MCF 10A (cell line): ENCODE data around the gene MED13L. TPM values are rescaled to one million over a fixed set of nuclear protein-coding genes. Genes with fewer than 3 reads are reported as not detected.

Source experiments
- BruUV-seq: library from RNA; stranded (reverse); fragments of 400-500 nt; replicated peaks from 2 replicates; lab custom pipeline; 2021; lab: Mats Ljungman, UMichigan
- CTCF ChIA-PET: fragments of 300-600 bp; sonication (Branson Sonifier 250); formaldehyde crosslinking; extraction: SDS; loops from one replicate; lab custom pipeline; 2021; ENCODE audit warnings: antibody characterized with exemption, inconsistent platforms; lab: Yijun Ruan, JAX
- POLR2A ChIA-PET: fragments of 300-600, 350-650 bp; sonication (Branson Sonifier 250); formaldehyde crosslinking; extraction: SDS; loops from one replicate; lab custom pipeline; 2020; ENCODE audit warnings: antibody characterized with exemption, inconsistent platforms; lab: Yijun Ruan, JAX
- DNase-seq: peaks from one replicate; pipeline ENCODE4 v3.0.0-alpha.2; 2018; ENCODE audit not compliant: unreplicated experiment
- H3K27ac Mint-ChIP-seq: one replicate; pipeline ENCODE4 v1.8.0; 2022; ENCODE audit warnings: mild to moderate bottlenecking, low read depth, mixed read lengths; ENCODE audit not compliant: unreplicated experiment
- H3K27me3 Mint-ChIP-seq: one replicate; pipeline ENCODE4 v1.8.0; 2022; ENCODE audit warnings: mixed read lengths; ENCODE audit not compliant: insufficient read depth, unreplicated experiment
- H3K36me3 Mint-ChIP-seq: one replicate; pipeline ENCODE4 v1.8.0; 2022; ENCODE audit warnings: mild to moderate bottlenecking, moderate library complexity, mixed read lengths; ENCODE audit not compliant: insufficient read depth, unreplicated experiment
- H3K4me1 Mint-ChIP-seq: one replicate; pipeline ENCODE4 v1.8.0; 2022; ENCODE audit warnings: mixed read lengths; ENCODE audit not compliant: insufficient read depth, unreplicated experiment
- H3K4me3 Mint-ChIP-seq: one replicate; pipeline ENCODE4 v1.8.0; 2022; ENCODE audit warnings: mild to moderate bottlenecking, moderate library complexity, mixed read lengths; ENCODE audit not compliant: unreplicated experiment
- H3K9me3 Mint-ChIP-seq: one replicate; pipeline ENCODE4 v1.8.0; 2022; ENCODE audit warnings: mixed read lengths; ENCODE audit not compliant: unreplicated experiment
- CTCF ChIP-seq: fragments of 200-600 bp; IDR thresholded peaks from one replicate; pipeline ENCODE4 v1.8.0; 2022; ENCODE audit warnings: antibody characterized with exemption, mild to moderate bottlenecking; ENCODE audit not compliant: unreplicated experiment
- intact Hi-C: fragments of 100-400 bp; cut with micrococcal nuclease; formaldehyde crosslinking; loops from 2 replicates; pipeline ENCODE4 v1.14.1; 2022
- total RNA-seq: library from RNA; stranded (reverse); gene quantifications from 2 replicates; pipeline ENCODE4 v1.2.3, GENCODE V29; 2022

Gene MED13L
- total RNA-seq, 1 experiment from 2014 or later, result 91.6 TPM

- ChIA-PET CTCF (no interaction called here), POLR2A (no interaction called here)
- Mint-ChIP-seq H3K27me3 (no peaks in the 10 kb centered on the region), H3K36me3 (no peaks in the 10 kb centered on the region), H3K4me1 (peaks cover 9% of the 10 kb centered on the region), H3K9me3 (no peaks in the 10 kb centered on the region), H3K27ac (no peak overlapping the region), H3K4me3 (no peak overlapping the region)
- BruUV-seq, result no TSS peak
- DNase-seq, result no peak
- no peak for TF ChIP-seq CTCF
- intact Hi-C loops, result no loop called here
These were observed 119.6 kb downstream of the MED13L start for GRCh38 chr12:116157845-116158267.

GRCh38 chr12:116156614-116157013 lies 120.9 kb downstream of the MED13L start:
- intact Hi-C loops, result no loop called here
- no peaks in the 10 kb centered on the region for H3K9me3 Mint-ChIP-seq
- no peak overlapping the region for H3K27ac Mint-ChIP-seq
- H3K4me1 Mint-ChIP-seq, result peaks cover 9% of the 10 kb centered on the region
- CTCF ChIA-PET, result interaction anchor here (0.6 kb wide), 2 partner anchors 318 to 450 kb away, joined by 3 to 4 read pairs; no protein-coding TSS in a partner anchor
- no peak for TF ChIP-seq CTCF
- no peak overlapping the region for H3K4me3 Mint-ChIP-seq
- no peak for DNase-seq
- no TSS peak for BruUV-seq
- no peaks in the 10 kb centered on the region for H3K36me3 Mint-ChIP-seq
- H3K27me3 Mint-ChIP-seq, result no peaks in the 10 kb centered on the region
- POLR2A ChIA-PET, result interaction anchor here (0.6 kb wide), 1 partner anchor 103 kb away, joined by 3 read pairs; no protein-coding TSS in a partner anchor

- no TSS peak for BruUV-seq
- intact Hi-C loops, result no loop called here
- ChIA-PET POLR2A (no interaction called here), CTCF (no interaction called here)
- Mint-ChIP-seq H3K4me1 (peaks cover 8% of the 10 kb centered on the region), H3K9me3 (no peaks in the 10 kb centered on the region), H3K4me3 (no peak overlapping the region), H3K27ac (no peak overlapping the region), H3K27me3 (no peaks in the 10 kb centered on the region), H3K36me3 (no peaks in the 10 kb centered on the region)
- no peak for DNase-seq
- TF ChIP-seq CTCF, result no peak
These were observed 122.1 kb downstream of the MED13L start for GRCh38 chr12:116155383-116155782.

DNA sequence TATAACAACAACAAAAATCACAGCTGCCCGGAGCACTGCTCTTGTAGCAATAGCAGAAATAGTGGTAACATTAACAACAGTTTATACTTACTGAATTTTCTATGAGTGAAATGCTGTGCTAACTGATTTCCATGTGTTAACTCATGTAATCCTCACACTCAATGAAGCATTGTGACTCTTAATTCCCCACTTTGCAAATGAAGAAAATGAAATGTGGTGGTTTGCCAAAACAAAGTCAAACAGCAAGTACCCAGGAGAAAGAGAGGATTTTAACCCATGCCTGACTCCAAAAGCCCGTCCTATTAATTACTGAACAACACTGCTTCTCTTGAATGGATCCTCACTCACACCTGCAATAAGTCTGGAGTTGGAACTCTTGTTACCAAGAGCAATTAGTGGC lies 123.5 kb downstream of the MED13L start:
- no peaks in the 10 kb centered on the region for H3K27me3 Mint-ChIP-seq
- intact Hi-C loops, result no loop called here
- ChIA-PET POLR2A (no interaction called here), CTCF (no interaction called here)
- TF ChIP-seq CTCF, result no peak
- peaks cover 12% of the 10 kb centered on the region for H3K4me1 Mint-ChIP-seq
- H3K9me3 Mint-ChIP-seq, result no peaks in the 10 kb centered on the region
- no peak overlapping the region for H3K27ac Mint-ChIP-seq
- no peaks in the 10 kb centered on the region for H3K36me3 Mint-ChIP-seq
- BruUV-seq, result no TSS peak
- no peak overlapping the region for H3K4me3 Mint-ChIP-seq
- DNase-seq, result no peak
